IPS DF 4.7 (cell line): ENCODE measurements around the gene NPAS1.
"Not testable (repeated sequence)": the region's sequence is repeated elsewhere in the genome, so short reads cannot be mapped to it uniquely, and the experiment has no call there.

ENCODE experiments used
- DNase-seq: peaks from one replicate; pipeline ENCODE4 v3.0.0-alpha.2; 2013; ENCODE audit warnings: low spot score; ENCODE audit errors: extremely low read depth

The NPAS1 gene

DNA sequence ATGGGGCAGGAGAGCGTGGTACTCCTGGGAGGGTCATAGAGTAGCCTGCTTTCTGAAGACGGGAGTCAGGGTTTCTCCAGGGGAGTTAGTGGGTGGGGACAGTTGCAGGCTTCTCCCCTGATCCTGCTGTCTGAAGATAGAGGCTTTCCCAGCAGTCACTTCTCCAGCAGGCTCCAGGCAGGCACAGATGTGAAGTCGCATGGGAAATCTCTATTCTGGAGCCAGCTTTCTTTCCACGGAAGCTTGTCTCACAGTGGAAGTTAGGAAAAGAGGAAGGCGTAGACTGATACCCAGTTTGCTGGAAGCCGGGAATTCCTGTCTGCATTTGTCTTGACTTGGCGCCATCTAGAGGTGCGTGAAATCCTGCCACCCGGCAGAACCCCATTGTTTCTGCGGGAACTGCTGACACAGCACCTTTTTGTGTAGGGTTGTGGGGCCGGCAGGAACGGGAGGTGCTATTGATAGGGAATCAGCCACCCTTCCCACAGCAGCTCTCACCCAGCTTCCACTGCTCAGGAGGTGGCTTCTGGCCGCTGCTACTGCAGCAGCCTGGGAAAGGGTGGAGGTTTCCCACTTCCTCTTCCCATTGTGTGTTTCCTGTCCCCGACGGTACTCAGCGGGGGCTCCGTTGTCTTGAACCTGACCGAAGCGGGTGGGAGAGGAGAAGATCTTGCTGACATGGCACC lies 28.5 kb upstream of the NPAS1 start:
- peak; percentile 69 for DNase-seq

GRCh38 chr19:46992699-46993535 lies 26.7 kb upstream of the NPAS1 start:
- no peak for DNase-seq

DNA sequence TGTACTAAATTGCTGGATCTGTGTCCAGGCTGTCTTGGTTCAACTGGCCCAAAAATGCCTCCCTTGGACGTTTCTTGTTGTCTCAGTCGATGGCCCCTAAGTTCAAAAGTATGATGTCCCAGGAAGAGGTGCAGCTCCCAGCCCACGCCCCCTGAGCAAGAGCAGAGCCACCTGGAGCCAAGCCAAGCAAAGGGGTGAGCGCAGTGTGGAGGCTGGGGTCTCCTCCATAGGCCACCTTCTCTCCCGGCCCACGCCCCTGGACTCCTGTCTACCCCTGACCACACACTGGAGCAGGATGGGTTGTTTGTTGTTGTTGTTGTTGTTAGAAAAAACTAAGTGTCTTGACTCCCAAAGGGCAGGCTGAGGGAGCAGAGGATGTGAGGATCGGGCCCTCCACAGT lies 26.0 kb upstream of the NPAS1 start:
- DNase-seq = no peak

DNA sequence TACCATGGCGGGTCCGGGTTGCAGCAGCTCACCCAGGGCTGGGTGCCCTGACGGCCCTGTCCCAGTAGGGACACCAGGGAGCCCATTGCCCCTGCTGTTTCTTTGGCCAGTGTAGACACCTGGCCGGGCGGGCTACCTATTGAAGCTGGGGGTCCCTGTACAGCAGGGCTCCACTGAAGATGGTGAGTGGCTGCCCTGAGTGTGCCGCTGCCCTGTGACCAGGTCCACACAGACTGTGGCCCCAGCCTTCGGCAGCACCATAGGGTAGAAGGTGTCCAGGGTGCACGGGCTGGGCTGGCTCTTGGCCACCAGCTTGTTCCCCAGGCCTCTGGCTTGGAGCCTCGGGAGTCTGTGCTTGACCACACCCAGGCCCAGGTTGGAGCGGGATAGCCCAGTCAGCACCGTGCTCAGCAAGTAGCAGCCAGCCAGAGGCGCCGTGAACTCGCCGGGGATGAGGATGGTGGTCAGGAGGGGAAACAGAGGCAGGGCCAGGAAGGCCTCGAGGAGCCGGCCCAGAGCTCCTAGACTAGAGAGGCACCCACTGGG lies 25.4 kb upstream of the NPAS1 start:
- DNase-seq = no peak

DNA sequence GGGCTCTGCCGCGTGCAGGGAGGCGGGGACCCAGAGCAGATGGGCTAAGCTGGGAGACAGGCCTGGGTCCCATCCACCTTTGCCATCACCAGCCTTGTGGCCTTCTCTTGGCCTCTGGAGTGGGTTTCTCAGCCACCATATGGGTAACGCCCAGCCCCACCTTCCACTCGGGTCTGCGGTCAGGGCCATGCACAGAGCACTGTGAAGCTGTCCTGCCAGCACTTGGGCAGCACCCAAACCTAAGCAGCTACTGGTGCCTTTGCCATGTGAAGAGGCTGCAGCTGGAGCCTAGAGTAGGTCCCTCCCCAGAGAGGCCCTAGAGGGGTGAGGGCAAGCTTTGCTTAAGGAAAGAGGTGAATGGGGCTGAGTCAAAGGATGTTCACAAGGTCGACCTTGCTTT lies 24.1 kb upstream of the NPAS1 start:
- no peak for DNase-seq

DNA sequence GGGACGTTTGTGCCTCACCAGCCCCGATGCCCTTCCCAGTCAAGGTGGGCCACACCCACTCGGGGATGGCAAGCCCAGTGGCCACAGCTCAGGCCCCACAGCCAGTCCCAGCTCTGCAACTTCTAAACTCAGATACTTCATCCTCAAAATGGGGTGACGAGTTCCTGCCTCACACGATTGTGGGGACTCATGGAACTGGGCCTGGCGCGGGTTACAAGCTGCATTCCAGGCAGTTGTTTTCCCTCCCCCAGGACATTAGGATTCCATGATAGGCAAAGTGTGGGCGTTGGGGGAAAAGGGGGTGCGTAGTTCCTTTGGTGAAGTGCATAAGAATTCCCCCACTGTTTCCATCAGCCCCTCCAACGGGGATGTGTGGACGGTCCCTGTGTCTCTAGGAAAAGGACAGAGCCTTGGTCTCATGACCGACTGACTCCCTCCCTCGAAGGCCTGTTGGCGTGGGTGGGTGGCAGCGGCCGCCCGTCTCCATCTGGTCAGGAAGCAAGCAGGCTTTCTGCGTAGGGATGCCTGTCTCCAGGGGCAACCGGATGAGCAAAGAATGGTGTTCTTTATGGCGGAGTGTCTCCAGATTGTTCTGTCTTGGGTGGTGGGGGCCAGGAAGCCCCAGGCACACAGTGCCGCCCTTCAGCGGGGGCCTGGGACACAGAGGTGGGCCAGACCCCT lies 21.1 kb upstream of the NPAS1 start:
- DNase-seq = no peak

GRCh38 chr19:46999377-46999776 lies 20.3 kb upstream of the NPAS1 start:
- no peak for DNase-seq

- no peak for DNase-seq
Observed at GRCh38 chr19:46999878-47000277, 19.8 kb upstream of the NPAS1 start.

DNA sequence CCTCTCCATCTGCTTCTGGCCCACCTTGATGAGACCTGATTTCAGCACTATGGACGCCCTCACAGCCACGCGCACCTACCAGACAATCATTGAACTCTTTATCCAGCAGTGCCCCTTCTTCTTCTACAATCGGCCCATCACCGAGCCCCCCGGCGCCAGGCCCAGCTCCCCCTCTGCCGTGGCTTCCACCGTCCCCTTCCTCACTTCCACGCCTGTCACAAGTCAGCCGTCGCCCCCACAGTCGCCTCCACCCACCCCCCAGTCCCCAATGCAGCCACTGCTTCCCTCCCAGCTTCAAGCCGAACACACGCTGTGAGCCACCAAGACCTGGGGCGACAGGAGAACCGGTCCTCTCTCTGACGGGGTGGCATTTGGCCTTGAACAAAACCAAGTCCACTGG lies 19.3 kb upstream of the NPAS1 start:
- no peak for DNase-seq

- DNase-seq = no peak
Observed at GRCh38 chr19:47001584-47001983, 18.1 kb upstream of the NPAS1 start.

DNA sequence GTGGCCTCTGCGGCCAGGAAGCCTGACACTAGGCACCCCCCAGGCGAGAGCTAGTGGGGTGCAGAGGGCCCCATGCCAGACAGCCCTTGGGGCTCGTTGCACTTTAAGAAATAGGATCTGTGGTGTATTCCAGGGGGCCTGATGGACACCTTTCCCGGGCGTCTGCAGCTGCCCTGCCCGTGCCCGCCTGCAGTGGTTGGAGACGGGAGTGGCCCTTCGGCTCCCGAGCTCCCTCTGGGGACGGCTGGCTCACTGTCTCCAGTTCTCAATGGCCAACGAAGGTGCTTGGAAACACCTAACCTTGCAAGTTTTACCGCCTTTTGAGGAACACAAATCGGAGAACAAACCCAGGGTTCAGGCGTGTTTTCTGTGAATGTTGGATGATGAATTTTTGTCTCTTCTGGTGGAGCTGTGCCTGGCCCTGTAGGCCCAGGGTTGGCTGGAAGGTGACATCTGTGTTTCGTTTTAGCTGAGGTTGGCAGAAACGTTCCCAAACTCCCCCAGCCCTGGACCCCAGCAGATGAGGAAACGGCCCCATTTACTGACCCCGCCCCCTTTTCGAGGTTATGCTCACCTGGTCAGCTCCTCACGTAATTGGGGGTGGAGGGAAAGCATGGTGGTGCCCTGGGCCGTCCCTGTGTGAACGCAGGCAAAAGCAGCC lies 17.4 kb upstream of the NPAS1 start:
- DNase-seq = no peak

DNA sequence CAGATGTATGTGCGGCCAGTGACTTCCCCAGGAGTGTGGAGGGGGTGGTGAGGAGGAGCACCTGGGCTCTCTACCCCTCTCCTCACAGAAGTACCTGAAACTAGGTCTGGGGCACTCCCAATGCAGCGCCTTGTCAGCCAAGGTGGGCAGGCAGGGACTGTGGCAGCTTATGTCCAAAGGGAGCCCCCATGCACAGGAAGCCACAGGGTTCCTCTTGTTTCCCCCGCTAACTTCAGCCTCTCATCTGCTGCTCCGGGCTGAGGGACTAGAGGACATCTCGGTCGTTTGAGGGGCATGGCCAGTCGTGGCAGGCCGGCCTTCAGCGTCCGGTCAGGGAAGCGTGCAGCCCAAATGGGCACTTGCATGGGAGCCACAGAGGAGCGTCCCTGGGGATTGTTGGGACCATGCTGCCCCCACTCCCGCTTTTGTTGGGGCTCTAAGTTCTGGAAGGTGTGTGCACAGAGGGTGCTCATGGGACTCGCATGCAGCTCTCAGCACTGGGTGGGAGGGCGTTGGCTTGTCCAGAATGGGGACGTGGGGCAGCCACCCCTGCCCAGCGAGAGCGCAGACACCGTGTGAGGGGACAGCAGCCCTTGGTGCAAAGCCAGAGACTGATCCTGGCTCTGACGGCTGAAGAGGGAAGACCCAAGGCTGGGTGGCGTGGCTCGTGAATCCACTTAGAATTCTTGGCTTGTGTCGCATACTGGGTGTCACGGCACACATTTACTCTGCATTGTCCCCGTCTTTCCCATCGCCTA lies 16.6 kb upstream of the NPAS1 start:
- no peak for DNase-seq

- no peak for DNase-seq
Observed at GRCh38 chr19:47003611-47004465, 15.8 kb upstream of the NPAS1 start.

- DNase-seq = no peak
Observed at GRCh38 chr19:47005164-47005641, 14.4 kb upstream of the NPAS1 start.

DNA sequence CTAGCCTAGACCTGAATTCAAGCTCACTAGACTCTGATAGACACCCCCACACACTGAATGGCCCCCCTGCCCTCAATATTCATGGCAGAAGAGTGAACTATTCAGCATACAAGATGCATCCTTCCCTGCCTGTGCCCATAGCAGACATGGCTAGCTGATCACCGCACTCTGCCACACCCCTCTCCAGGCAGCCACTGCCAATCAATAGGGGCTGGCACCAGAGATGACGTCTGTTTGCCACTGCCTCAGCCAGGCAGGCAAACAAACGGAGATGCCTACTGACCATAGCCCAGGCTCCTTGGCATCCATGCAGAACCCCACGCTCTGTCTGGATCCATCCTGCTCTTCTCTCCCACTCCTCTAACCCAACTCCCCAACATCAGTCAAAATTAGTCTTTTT lies 13.8 kb upstream of the NPAS1 start:
- no peak for DNase-seq

DNA sequence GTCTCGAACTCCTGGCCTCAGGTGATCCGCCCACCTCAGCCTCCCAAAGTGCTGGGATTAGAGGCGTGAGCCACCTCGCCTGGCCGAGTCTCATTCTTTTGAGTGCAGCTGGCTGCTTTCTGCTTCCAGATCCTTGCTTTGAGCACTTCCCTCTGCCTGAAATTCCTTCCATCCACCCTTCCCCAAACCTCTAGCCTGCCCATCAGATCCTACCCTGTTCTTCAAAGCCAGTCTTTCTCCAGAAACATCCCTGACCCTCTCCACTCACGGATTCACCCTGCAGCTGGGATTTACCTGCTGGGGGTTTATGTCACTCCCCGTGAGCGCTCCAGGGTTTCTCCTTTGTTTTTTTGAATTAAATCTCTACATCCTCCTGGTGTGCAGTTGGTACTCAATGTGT lies 13.1 kb upstream of the NPAS1 start:
- no peak for DNase-seq

- not testable (repeated sequence) for DNase-seq
Observed at GRCh38 chr19:47010549-47010948, 9.1 kb upstream of the NPAS1 start.

- DNase-seq = no peak
Observed at GRCh38 chr19:47012617-47013016, 7.0 kb upstream of the NPAS1 start.

DNA sequence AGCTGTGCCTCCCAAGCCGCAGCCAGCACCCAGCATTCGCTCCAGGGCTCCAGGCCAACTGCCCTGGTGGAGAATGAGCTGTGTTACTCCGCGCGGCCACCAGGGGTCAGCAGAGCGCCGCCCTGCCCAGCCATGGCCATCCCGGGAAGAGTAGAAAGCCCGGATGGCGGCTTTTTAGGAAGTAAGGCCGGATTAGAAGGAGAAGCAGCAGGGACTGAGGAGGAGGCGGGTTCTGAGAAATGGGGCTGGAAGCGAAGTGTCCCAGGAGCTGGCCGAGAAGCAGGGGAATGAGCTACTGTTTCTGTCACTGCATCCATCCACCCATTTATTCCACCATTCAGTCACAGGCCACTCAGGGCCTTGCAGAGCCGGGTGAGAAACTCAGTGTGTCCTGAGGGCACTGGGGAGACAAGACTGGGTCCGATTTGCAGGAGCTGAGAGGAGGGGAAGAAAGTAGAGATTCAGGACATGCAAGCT lies 6.6 kb upstream of the NPAS1 start:
- no peak for DNase-seq

DNA sequence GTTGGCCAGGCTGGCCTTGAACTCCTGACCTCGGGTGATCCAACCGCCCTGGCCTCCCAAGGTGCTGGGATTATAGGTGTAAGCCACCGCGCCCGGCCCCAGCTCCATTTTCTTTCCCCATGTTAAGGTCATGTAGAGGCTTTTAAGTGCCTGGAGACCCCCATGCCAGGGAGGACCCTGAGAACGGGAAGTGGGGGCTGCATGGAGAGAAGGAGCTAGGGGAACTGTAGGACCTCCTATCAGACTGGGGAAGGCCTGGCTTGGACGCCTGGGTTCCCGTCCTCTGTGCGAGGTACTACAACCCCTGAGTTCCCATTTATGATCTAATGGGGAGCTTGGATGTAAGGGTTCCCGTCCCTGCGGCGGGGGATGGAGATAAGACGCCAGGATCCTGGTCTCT lies 714 bp upstream of the NPAS1 start:
- no peak for DNase-seq
